Breast epithelium (tissue), 4 donors: ENCODE data around the gene STMN1. TPM values are rescaled to one million over a fixed set of nuclear protein-coding genes. Genes with fewer than 3 reads are reported as not detected.
"Not testable (repeated sequence)": the region's sequence is repeated elsewhere in the genome, so short reads cannot be mapped to it uniquely, and the experiment has no call there.

Experiments
- DNase-seq, 2 donors: peaks; one replicate each; pipeline ENCODE4 v3.0.0-alpha.2; 2019; ENCODE audit warnings: low spot score in 2 of 2
- H3K27ac ChIP-seq, 2 donors: fragments of 200-600 bp; sonication (generic) in 1 of 2; one replicate each; pipeline ENCODE4 v1.5.1; 2016 to 2019; ENCODE audit warnings: mild to moderate bottlenecking in 1 of 2
- H3K27me3 ChIP-seq, 2 donors: fragments of 200-600 bp; sonication (generic) in 1 of 2; one replicate each; pipeline versions ENCODE4 v1.5.1 to v1.6.0; 2017 to 2019; ENCODE audit warnings: control low read depth in 1 of 2, mild to moderate bottlenecking in 1 of 2
- H3K36me3 ChIP-seq: fragments of 200-600 bp; one replicate; pipeline ENCODE4 v1.5.1; 2019
- H3K4me1 ChIP-seq, 2 donors: fragments of 200-600 bp; sonication (generic); one replicate each; pipeline ENCODE4 v1.5.1; 2016 to 2019; ENCODE audit warnings: control low read depth in 1 of 2
- H3K4me3 ChIP-seq, 3 donors: fragments of 200-600 bp; sonication (generic); 1 replicate in 2 of 3; 2 replicates in 1 of 3; pipeline ENCODE4 v1.5.1; 2016 to 2019; ENCODE audit warnings: mild to moderate bottlenecking in 3 of 3, moderate library complexity in 2 of 3
- H3K9me3 ChIP-seq, 2 donors: fragments of 200-600 bp; sonication (generic) in 1 of 2; one replicate each; pipeline ENCODE4 v1.5.1; 2016 to 2019; ENCODE audit warnings: control low read depth in 1 of 2
- CTCF ChIP-seq, 3 donors: fragments of 450-650 bp; IDR thresholded peaks; one replicate each; pipeline ENCODE4 v1.5.1; 2016 to 2017; ENCODE audit warnings: antibody characterized with exemption in 3 of 3, mild to moderate bottlenecking in 3 of 3, moderate library complexity in 3 of 3
- POLR2A ChIP-seq: fragments of 450-650 bp; IDR thresholded peaks from one replicate; pipeline ENCODE4 v1.6.1; 2016; ENCODE audit warnings: antibody characterized with exemption, mild to moderate bottlenecking, moderate library complexity
- POLR2AphosphoS5 ChIP-seq, 3 donors: sonication (generic); formaldehyde crosslinking; IDR thresholded peaks; one replicate each; pipeline ENCODE4 v1.6.1; 2017; ENCODE audit warnings: antibody characterized with exemption in 3 of 3
- intact Hi-C: fragments of 100-400 bp; cut with DNase I; formaldehyde crosslinking; loops from one replicate; pipeline ENCODE4 v1.15.1; 2023; ENCODE audit warnings: low total_unique reads
- total RNA-seq, 3 donors: library from RNA; depleted of rRNA; stranded (reverse); fragments of >200 nt; gene quantifications; one replicate each; pipeline ENCODE4 v1.1.0, GENCODE V29; 2016

The STMN1 gene
- total RNA-seq, 3 donors from 2014 or later = 23.9 to 33.8 (median 28.4) TPM

GRCh38 chr1:25933479-25934365, 27.5 kb upstream of the STMN1 start:
- no peaks in the 10 kb centered on the region for H3K27me3 ChIP-seq
- H3K4me1 ChIP-seq = no peaks in the 10 kb centered on the region
- H3K9me3 ChIP-seq = no peaks in the 10 kb centered on the region
- H3K36me3 ChIP-seq = no peaks in the 10 kb centered on the region
- TF ChIP-seq POLR2AphosphoS5 (IDR thresholded peaks at IDR 0.05) (no peak), POLR2A (no peak), CTCF (IDR thresholded peaks at IDR 0.05) (no peak)
- H3K27ac ChIP-seq = no peak overlapping the region
- intact Hi-C loops = no loop called here
- no peak overlapping the region for H3K4me3 ChIP-seq
- no peak for DNase-seq

GRCh38 chr1:25932811-25933400, 26.7 kb upstream of the STMN1 start:
- H3K36me3 ChIP-seq, H3K27me3 ChIP-seq, H3K4me1 ChIP-seq, H3K4me3 ChIP-seq, intact Hi-C loops, DNase-seq, H3K27ac ChIP-seq, H3K9me3 ChIP-seq: not testable (repeated sequence)

GRCh38 chr1:25932321-25932720, 26.1 kb upstream of the STMN1 start:
- Histone ChIP-seq H3K36me3 (no peaks in the 10 kb centered on the region), H3K4me3 (no peak overlapping the region), H3K9me3 (no peaks in the 10 kb centered on the region), H3K4me1 (no peaks in the 10 kb centered on the region), H3K27me3 (no peaks in the 10 kb centered on the region), H3K27ac (no peak overlapping the region)
- intact Hi-C loops = no loop called here
- no peak for DNase-seq
- TF ChIP-seq CTCF (IDR thresholded peaks at IDR 0.05) (no peak), POLR2AphosphoS5 (IDR thresholded peaks at IDR 0.05) (no peak), POLR2A (no peak)

GRCh38 chr1:25929016-25929415, 22.8 kb upstream of the STMN1 start:
- intact Hi-C loops = no loop called here
- Histone ChIP-seq H3K36me3 (no peaks in the 10 kb centered on the region), H3K4me1 (no peaks in the 10 kb centered on the region), H3K27ac (no peak overlapping the region), H3K27me3 (peaks cover 0 to 5% of the 10 kb centered on the region in 2 donors), H3K9me3 (no peaks in the 10 kb centered on the region), H3K4me3 (no peak overlapping the region)
- TF ChIP-seq CTCF (IDR thresholded peaks at IDR 0.05) = no peak
- no peak for DNase-seq

- Histone ChIP-seq H3K9me3 (no peaks in the 10 kb centered on the region), H3K27me3 (peaks cover 0 to 5% of the 10 kb centered on the region in 2 donors), H3K4me3 (no peak overlapping the region), H3K36me3 (no peaks in the 10 kb centered on the region), H3K4me1 (no peaks in the 10 kb centered on the region), H3K27ac (no peak overlapping the region)
- intact Hi-C loops = no loop called here
- no peak for TF ChIP-seq POLR2AphosphoS5 (IDR thresholded peaks at IDR 0.05)
- TF ChIP-seq CTCF (IDR thresholded peaks at IDR 0.05) = no peak
- TF ChIP-seq POLR2A = no peak
- no peak for DNase-seq
These were observed 21.5 kb upstream of the STMN1 start for GRCh38 chr1:25927521-25928265.
